ENCODE data around the gene KANTR.
A peak's percentile ranks its signal among the peaks of the same experiment; 100 is the strongest.

DNA sequence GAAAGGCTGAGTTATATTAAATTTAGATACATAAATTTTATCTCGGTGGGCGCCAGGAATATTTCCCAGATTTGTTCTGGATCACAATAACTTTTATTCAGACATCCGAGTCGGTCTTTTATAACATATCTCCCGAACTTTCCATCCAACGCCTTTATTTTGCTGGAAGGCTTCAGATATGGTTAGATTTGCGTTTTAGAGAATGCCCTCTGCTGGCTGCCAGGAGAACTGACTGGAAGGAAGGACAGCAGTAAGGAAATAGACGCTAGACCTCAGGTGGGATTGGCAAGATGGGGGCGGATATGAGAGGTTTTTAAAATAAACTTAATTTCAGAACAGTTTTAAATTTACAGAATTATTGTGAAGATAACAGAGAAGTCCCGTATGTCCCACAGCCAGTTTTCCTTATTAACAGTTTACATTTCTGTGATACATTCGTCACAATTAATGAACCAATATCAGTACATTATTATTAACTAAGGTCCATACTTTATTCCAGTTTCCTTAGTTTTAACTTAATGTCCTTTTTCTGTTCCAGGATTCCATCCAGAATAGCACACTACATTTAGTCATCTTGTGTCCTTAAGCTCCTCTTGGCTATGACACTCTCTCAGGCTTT, 4.6 kb upstream of the KANTR start:
- TF ChIP-seq HINFP (tag; conservative IDR thresholded peaks at IDR 0.05; ENCODE audit: low read depth) = no peak
- no peak for TF ChIP-seq TBP (optimal IDR thresholded peaks at IDR 0.05; ENCODE audit: low read depth, low read length)
- TF ChIP-seq, protein P1, sequence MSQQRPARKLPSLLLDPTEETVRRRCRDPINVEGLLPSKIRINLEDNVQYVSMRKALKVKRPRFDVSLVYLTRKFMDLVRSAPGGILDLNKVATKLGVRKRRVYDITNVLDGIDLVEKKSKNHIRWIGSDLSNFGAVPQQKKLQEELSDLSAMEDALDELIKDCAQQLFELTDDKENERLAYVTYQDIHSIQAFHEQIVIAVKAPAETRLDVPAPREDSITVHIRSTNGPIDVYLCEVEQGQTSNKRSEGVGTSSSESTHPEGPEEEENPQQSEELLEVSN (IDR thresholded peaks at IDR 0.05; ENCODE audit: borderline replicate concordance in 1 of 2, extremely low read depth in 1 of 2, insufficient read depth in 1 of 2, insufficient read length in 1 of 2, low read depth in 1 of 2, low read length in 1 of 2, poor library complexity in 1 of 2, severe bottlenecking in 1 of 2) = no peak
- no peak for TF ChIP-seq ZNF121 (CRISPR knock-in tag; conservative IDR thresholded peaks at IDR 0.05)
- TF ChIP-seq KAT8 (IDR thresholded peaks at IDR 0.05; ENCODE audit: low read depth) = no peak
- TF ChIP-seq, protein P2, sequence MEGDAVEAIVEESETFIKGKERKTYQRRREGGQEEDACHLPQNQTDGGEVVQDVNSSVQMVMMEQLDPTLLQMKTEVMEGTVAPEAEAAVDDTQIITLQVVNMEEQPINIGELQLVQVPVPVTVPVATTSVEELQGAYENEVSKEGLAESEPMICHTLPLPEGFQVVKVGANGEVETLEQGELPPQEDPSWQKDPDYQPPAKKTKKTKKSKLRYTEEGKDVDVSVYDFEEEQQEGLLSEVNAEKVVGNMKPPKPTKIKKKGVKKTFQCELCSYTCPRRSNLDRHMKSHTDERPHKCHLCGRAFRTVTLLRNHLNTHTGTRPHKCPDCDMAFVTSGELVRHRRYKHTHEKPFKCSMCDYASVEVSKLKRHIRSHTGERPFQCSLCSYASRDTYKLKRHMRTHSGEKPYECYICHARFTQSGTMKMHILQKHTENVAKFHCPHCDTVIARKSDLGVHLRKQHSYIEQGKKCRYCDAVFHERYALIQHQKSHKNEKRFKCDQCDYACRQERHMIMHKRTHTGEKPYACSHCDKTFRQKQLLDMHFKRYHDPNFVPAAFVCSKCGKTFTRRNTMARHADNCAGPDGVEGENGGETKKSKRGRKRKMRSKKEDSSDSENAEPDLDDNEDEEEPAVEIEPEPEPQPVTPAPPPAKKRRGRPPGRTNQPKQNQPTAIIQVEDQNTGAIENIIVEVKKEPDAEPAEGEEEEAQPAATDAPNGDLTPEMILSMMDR (IDR thresholded peaks at IDR 0.05 in 2 of 3, conservative IDR thresholded peaks at IDR 0.05 in 1 of 3; ENCODE audit: insufficient read depth in 2 of 3, low read depth in 1 of 3, low read length in 3 of 3) = peak; percentile 65 to 70 (median 67)
- no peak for TF ChIP-seq EZH2 (IDR thresholded peaks at IDR 0.05; ENCODE audit: borderline replicate concordance, low read depth, low read length)
- TF ChIP-seq ETV5 (CRISPR knock-in tag; IDR thresholded peaks at IDR 0.05; ENCODE audit: low read depth) = no peak
- no peak for TF ChIP-seq MAZ (CRISPR knock-in tag; conservative IDR thresholded peaks at IDR 0.05 in 1 of 2, IDR thresholded peaks at IDR 0.05 in 1 of 2)
- TF ChIP-seq ARHGAP35 (IDR thresholded peaks at IDR 0.05; ENCODE audit: partially characterized antibody) = no peak
- TF ChIP-seq ETV1 (tag; conservative IDR thresholded peaks at IDR 0.05; ENCODE audit: low read depth) = no peak

All from K562 (cell line).